Erythroblast (primary cell): Measurements from ENCODE around the gene SYNM.

Source experiments
- GATA1 ChIP-seq: IDR thresholded peaks from 2 replicates; pipeline ENCODE4 v1.6.1; 2011; ENCODE audit warnings: low read depth, mild to moderate bottlenecking, control low read depth, low read length, moderate library complexity
- POLR2A ChIP-seq: IDR thresholded peaks from 2 replicates; pipeline ENCODE4 v1.6.1; 2011; ENCODE audit warnings: mild to moderate bottlenecking, low read length

- TF ChIP-seq POLR2A (no peak), GATA1 (no peak)
These were observed 52.6 kb downstream of the SYNM start for GRCh38 chr15:99157456-99157855.
